22Rv1 (cell line): ENCODE measurements around the gene CELF4.

Source experiments
- ZFX ChIP-seq: fragments of 450-650 bp; IDR thresholded peaks from 2 replicates; pipeline ENCODE4 v1.6.1; 2017; ENCODE audit warnings: antibody characterized with exemption, borderline replicate concordance
- TF ChIP-seq, protein P1 (sequence below): fragments of 450-650 bp; IDR thresholded peaks from 2 replicates; pipeline ENCODE4 v1.5.1; 2017; ENCODE audit warnings: mild to moderate bottlenecking

DNA sequence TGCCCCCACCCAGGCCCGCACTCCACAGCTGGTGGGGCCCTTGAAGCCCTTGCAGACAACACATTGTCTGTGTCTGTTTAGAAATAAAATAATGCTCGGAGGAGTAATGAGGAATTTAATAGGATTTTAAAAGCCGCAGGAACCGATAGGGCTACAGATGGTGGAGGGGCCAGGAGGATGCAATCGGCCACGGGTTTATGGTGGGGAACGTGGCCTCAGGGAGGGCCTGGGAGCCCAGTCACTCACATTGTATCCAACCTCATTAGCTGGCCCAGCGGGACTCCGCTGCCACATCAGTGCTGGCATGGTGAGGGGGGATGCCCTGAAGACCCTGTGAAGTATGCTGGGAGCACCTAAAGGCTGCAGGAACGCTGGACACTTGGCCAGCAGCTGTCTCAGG, 252.0 kb downstream of the CELF4 start:
- TF ChIP-seq, protein P1, sequence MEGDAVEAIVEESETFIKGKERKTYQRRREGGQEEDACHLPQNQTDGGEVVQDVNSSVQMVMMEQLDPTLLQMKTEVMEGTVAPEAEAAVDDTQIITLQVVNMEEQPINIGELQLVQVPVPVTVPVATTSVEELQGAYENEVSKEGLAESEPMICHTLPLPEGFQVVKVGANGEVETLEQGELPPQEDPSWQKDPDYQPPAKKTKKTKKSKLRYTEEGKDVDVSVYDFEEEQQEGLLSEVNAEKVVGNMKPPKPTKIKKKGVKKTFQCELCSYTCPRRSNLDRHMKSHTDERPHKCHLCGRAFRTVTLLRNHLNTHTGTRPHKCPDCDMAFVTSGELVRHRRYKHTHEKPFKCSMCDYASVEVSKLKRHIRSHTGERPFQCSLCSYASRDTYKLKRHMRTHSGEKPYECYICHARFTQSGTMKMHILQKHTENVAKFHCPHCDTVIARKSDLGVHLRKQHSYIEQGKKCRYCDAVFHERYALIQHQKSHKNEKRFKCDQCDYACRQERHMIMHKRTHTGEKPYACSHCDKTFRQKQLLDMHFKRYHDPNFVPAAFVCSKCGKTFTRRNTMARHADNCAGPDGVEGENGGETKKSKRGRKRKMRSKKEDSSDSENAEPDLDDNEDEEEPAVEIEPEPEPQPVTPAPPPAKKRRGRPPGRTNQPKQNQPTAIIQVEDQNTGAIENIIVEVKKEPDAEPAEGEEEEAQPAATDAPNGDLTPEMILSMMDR: no peak
- no peak for TF ChIP-seq ZFX
